GM19468 (cell line): ENCODE data around the gene PCDH15.

Experiments used
- ATAC-seq: cut with Tn5 transposase; IDR thresholded peaks from one replicate; pipeline ENCODE4 v1.9.1; 2021; ENCODE audit warnings: mild to moderate bottlenecking, moderate library complexity, moderate number of reproducible peaks; ENCODE audit not compliant: unreplicated experiment; ENCODE audit errors: extremely low read depth

PCDH15 gene

DNA sequence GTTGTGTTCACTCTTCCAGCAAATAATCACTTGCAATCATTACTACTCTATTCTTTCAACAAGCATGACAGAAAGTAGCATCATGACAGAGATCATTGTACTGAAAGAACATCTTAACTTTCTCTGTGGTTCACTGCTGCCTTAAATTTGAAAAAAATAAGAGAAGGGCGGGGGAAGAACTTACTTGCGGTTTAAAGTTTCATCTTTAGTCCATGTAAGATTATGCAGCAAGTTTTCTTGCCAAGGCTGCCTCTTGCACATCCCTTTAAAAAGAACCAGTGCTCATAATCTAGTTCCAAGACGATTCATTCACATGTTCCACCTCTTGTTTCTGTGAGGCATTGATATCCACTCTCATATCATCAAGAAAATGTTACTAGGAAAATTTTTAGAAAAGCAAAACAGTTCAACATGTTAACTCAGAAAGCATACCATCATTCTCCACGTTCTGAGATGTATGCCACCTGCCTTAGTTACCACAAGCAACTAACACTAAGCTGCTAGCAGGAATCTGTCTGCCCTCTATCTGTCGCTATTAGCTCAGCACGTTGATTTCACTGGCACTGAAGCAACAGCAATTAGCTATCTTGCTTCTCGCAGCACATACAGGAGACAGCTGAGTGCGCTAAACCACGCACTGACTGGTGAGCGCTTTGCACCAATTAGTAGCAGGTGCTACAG, at the start of gene PCDH15:
TSS of gene PCDH15 (minus strand) at position 491 of the 681 bp plus-strand sequence. CDS start 136,969 bp downstream, outside the sequence.
- no peak for ATAC-seq

- no peak for ATAC-seq
These were observed 42.9 kb upstream of the PCDH15 start for GRCh38 chr10:54843932-54844331.

DNA sequence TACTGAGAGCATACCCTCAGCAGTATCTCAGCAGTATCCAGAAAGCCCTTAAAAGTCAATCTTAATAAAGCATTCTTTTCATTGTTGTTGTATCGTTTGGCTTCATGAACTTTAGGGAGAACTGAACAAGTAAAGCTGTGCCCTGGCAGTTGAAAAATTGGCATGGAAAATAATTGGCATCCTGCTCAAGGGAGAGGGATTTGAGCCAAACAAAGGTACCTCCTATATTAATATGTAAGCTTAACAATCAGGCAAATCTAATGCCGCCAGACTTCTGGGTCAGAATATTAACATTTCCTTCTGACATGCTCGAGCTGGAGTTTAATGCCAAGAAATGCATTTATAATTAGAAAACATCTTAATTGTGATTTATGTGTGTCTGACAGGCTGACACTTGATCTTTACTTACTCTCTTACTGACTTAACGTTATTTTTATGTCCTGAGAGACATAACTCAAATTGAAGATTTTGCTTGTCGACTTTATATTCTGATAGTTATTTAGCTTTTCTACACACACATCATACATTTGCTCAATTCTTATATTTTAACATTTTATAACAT, 42.1 kb upstream of the PCDH15 start:
- no peak for ATAC-seq

- ATAC-seq, result no peak
These were observed 36.4 kb upstream of the PCDH15 start for GRCh38 chr10:54837479-54837878.

DNA sequence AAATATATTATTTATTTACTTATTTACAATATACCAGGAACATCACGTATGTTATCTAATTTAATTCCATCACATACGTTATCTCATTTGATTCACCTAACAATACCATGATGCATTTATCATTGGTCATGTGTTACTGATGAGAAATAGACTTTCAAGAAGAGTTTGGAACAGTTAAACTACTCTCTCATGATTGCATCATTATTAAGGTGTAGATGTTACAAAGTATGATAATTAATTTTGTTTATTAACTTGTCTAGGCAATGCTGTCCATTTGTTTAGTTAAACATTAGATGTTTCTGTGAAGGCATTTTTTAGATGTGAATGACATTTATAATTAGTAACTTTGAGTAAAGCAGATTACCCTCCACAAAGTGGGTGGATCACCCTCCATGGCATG, 32.0 kb upstream of the PCDH15 start:
- no peak for ATAC-seq

- ATAC-seq, result no peak
These were observed 26.0 kb upstream of the PCDH15 start for GRCh38 chr10:54826994-54827560.

DNA sequence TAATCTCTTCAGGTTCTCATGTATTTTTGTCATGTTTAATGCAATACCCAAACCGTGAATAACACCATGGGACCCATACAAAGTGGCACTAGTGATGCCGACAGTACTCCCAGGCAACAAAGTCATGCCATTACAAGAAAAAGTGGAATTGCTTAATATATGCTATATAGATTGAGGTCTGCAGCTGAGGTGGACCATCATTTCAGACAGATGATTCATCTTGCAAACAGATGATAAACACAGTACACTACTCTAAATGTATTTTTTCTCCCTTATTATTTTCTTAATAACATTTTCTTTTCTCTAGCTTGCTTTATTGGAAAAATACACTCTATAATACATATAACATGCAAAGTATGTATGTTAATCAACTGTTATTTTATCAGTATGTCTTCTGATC, 14.6 kb upstream of the PCDH15 start:
- no peak for ATAC-seq

GRCh38 chr10:54808186-54808935, 7.3 kb upstream of the PCDH15 start:
- ATAC-seq, result no peak

- no peak for ATAC-seq
These were observed 1.5 kb downstream of the PCDH15 start for GRCh38 chr10:54799506-54799905.

- ATAC-seq, result no peak
These were observed 3.3 kb downstream of the PCDH15 start for GRCh38 chr10:54797636-54798321.

DNA sequence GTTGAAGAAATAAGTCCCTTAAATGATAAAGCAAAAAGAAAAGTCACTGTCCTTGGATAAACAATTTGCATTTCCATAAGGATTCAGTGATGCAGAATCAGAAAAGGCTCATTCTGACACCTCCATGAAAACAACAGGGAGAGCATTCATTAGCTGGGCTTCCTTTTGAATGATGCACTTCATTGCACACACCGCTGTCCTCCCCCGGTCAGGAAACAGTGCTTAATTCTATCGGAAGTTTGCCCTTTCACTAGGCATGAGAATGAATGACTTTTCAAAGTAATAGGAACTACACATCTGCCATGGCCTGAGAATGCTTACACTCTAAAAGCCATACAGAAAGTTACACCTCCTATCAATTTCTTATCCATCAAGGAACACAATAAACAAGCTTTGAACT, 4.2 kb downstream of the PCDH15 start:
- no peak for ATAC-seq

GRCh38 chr10:54776622-54777021, 24.4 kb downstream of the PCDH15 start:
- ATAC-seq, result no peak

DNA sequence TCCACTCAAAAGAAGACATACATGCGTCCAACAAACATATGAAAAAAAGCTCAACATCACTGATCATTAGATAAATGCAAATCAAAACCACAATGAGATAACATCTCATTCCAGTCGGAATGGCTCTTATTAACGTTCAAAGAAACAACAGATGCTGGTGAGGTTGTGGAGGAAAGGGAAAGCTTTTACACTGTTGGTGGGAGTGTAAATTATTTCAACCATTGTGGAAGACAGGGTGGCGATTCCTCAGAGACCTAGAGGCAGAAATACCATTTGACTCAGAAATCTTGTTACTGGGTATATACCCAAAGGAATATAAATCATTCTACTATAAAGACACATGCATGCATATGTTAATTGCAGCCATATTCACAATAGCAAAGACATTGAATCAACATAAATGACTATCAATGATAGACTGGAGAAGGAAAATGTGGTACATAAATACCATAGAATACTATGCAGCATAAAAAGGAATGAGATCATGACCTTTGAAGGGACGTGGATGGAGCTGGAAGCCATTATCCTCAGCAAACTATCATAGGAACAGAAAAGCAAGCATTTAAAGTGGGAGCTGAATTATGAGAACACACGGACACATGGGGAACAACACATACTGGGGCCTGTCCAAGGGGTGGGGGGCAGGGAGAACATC, 28.4 kb downstream of the PCDH15 start:
- no peak for ATAC-seq

DNA sequence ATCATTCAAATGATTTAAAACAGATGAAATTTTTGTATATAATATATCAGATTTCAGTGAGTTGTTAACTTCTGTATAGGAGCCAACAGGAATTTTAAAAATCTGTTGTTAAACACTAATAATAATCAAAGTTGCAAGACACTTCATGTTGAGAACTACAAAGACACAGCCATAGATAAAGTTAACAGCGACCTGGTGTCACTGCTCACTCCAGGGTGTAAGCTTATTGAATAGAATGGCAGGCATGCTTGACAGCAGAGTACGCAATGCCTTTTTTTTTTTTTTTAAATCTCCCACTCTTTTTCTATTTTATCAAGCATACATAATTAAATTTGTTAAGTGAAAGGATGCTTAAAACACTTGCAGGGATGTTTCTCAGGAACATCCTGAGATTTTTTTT, 32.0 kb downstream of the PCDH15 start:
- no peak for ATAC-seq

- ATAC-seq, result no peak
These were observed 42.2 kb downstream of the PCDH15 start for GRCh38 chr10:54758791-54759190.

- no peak for ATAC-seq
These were observed 51.4 kb downstream of the PCDH15 start for GRCh38 chr10:54749623-54750022.

DNA sequence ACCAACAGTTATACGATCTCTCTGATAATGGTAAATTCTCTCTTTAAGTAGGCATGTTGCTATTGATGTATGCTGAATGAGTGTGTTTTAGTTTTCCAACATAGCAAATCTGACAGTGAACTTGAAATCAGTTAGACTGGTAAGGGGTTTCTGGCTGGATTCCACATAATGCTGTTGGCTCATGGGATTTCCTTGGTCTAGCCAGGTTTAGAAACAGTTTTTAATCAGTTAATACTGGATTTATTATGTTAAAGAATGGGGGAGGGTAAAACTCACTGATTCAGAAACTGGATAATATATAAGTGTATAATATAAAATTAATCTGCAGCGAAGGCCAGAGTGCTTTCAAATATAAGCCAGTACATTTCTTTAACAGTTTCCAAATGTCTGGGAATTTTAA, 55.6 kb downstream of the PCDH15 start:
- no peak for ATAC-seq

GRCh38 chr10:54742416-54742815, 58.6 kb downstream of the PCDH15 start:
- no peak for ATAC-seq

GRCh38 chr10:54728511-54728910, 72.5 kb downstream of the PCDH15 start:
- no peak for ATAC-seq

GRCh38 chr10:54722075-54722474, 79.0 kb downstream of the PCDH15 start:
- ATAC-seq, result no peak
